Embryonic facial prominence (tissue), 1 donor: Measurements from ENCODE around the gene UNC119B.
"Not testable (repeated sequence)": the region's sequence is repeated elsewhere in the genome, so short reads cannot be mapped to it uniquely, and the experiment has no call there.

Source experiments
- DNase-seq: peaks from one replicate; pipeline ENCODE4 v3.0.0-alpha.2; 2016; ENCODE audit errors: extremely low spot score

UNC119B gene

GRCh38 chr12:120710031-120710804 lies at the start of gene UNC119B:
Gene UNC119B, plus strand, starts transcription at chr12:120710458. Its CDS starts 17 bp downstream, at chr12:120710475.
- DNase-seq, result no peak

GRCh38 chr12:120661432-120661831 lies 48.8 kb upstream of the UNC119B start:
- no peak for DNase-seq

- no peak for DNase-seq
These were observed 47.4 kb upstream of the UNC119B start for GRCh38 chr12:120662879-120663278.

GRCh38 chr12:120663741-120664140 lies 46.5 kb upstream of the UNC119B start:
- no peak for DNase-seq

- no peak for DNase-seq
These were observed 43.5 kb upstream of the UNC119B start for GRCh38 chr12:120666571-120667390.

- DNase-seq, result no peak
These were observed 42.0 kb upstream of the UNC119B start for GRCh38 chr12:120668091-120668867.

- DNase-seq, result no peak
These were observed 41.1 kb upstream of the UNC119B start for GRCh38 chr12:120668868-120669840.

GRCh38 chr12:120670237-120670636 lies 40.0 kb upstream of the UNC119B start:
- not testable (repeated sequence) for DNase-seq

GRCh38 chr12:120670667-120671066 lies 39.6 kb upstream of the UNC119B start:
- DNase-seq, result no peak

GRCh38 chr12:120674097-120674636 lies 36.1 kb upstream of the UNC119B start:
- DNase-seq, result no peak

- no peak for DNase-seq
These were observed 32.3 kb upstream of the UNC119B start for GRCh38 chr12:120677765-120678473.

GRCh38 chr12:120678572-120678971 lies 31.7 kb upstream of the UNC119B start:
- no peak for DNase-seq

- no peak for DNase-seq
These were observed 30.0 kb upstream of the UNC119B start for GRCh38 chr12:120680165-120680738.

- DNase-seq, result no peak
These were observed 25.7 kb upstream of the UNC119B start for GRCh38 chr12:120684523-120684932.

GRCh38 chr12:120685522-120685921 lies 24.7 kb upstream of the UNC119B start:
- DNase-seq, result no peak

GRCh38 chr12:120686151-120686689 lies 24.0 kb upstream of the UNC119B start:
- peak; percentile 87 for DNase-seq

- DNase-seq, result peak; percentile 93
These were observed 23.3 kb upstream of the UNC119B start, which contains the start of gene MLEC for GRCh38 chr12:120686690-120687577. Gene MLEC, plus strand, starts transcription at chr12:120687149. Its CDS starts 148 bp downstream, at chr12:120687297.
